Cerebellar cortex (tissue), 1 donor: ENCODE results near the gene FCHSD1.
"Not testable (repeated sequence)": the region's sequence is repeated elsewhere in the genome, so short reads cannot be mapped to it uniquely, and the experiment has no call there.

Experiments used
- DNase-seq: peaks from one replicate; pipeline ENCODE4 v3.0.0-alpha.2; 2015; ENCODE audit warnings: low spot score

FCHSD1 gene

DNA sequence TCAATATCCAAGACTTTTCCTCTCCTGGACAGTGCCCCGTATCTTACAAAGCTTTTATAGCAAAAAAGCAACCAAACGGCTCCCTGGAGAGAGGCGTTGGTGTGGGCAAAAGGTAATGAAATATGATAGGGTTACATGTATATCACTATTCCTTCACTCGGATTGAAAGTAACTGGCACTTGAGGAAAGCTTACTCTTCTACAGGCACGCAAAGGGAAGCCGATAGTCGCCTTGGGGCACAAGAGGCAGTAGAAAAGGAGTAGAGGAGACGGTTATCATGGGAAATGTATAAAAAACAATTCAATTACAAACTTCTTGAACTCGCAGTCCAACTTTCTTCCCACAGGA is 33.6 kb downstream of the FCHSD1 start:
- peak; percentile 34 for DNase-seq

DNA sequence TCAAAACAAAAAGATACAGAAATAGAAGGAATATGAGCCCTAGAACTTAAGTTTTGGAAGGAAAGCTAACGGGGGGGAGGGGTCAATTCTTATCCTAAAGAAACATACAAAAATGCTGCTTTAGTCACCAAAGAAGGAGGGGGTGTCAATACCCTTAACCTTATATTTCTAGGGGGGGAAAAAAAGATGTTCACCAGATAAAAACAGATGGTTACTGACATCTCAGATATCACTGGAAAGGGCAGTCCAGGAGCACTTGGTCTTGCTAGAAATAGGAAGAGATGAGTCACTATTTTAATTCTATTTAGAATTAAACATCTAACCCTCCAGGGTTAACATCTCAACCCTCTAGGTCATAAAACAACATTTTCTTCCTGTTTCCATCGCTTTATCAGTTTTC is 34.1 kb downstream of the FCHSD1 start:
- no peak for DNase-seq

DNA sequence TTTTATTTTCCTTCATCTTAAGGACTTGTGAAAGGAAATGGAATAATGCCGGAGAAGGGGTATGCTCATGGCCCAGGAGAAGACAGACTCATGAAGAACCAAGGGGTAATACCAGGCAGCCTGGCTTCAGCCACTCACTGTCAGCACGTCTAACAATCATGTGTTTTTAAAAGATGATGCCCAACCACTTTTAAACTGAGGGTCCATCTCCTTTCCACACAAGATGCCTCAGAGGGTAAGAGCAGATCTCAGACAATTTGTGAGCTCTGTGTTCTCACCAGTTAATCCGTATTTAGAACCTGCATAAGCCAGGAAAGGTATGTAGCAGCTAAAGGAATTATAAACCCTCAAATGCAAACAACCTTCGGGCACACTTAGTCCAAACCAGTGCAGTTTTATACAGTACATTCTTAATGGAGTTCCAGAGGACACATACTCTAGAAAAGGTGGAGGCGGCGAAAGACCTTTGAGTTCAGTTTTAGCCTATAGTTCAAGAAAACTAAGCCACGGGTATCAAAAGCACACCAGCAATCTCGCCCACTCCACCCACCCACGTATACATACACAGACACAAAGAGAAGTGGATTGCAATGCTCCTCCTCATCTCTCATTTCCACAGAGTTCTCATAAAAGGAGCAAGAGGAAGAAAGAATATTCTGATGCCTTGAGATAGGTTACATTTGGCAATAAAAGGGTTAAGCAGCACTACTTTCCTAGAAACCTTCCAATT is 35.1 kb downstream of the FCHSD1 start:
- no peak for DNase-seq

DNA sequence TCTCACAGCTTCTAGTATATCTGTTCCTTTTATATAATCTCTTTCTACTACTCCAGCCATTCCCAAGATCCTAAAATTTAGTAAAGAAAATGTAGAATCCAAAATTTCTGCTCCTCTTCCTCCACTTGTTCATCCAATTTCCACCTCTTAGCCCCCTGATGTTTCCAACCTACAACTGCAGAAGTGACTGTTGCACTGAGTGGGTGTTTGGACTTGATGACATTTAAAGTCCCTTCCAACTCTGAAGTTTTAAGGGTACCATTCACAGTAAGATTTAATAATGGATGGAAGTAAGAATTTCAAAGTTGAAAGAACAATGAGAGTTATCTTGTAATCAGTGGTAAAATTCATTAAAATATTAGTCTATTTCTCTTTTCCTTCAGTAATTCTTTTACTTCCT is 37.9 kb downstream of the FCHSD1 start:
- no peak for DNase-seq

DNA sequence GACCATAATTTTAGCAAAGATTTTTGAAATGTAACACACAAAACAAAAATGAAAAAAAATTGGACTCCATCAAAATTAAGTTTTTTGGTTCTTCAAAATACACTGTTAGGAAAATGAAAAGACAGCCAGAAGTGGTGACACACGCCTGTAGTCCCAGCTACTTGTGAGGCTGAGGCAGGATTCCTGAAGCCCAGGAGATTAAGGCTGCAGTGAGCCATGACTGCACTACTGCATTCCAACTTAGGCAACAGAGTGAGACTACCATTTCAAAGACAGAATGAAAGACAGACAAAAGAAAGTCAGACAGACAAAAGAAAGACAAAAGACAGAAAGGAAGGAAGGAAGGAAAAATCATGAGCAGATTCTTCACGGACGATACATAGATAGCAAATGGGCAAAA is 39.9 kb downstream of the FCHSD1 start:
- DNase-seq, result no peak

- DNase-seq, result not testable (repeated sequence)
Measured at GRCh38 chr5:141609921-141610320, 41.3 kb downstream of the FCHSD1 start.

DNA sequence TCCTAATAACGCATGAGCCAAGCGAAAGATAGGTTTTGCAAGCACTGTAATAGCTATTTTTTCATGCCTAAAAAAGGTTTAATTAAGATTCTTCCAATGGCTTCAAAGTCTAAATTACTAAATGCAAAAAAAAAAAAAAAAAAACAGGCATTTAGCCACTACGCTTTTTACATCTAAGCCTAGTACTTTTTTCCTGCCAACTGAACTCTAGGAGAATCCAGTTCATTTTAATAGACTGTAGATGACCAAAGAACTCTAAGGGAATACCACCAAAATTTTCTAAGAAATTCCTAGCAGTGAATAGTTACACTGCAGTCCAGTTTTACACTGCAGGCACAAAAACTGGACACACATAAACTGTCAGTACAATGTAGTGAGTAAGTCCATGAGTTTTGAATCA is 42.2 kb downstream of the FCHSD1 start:
- DNase-seq, result no peak

DNA sequence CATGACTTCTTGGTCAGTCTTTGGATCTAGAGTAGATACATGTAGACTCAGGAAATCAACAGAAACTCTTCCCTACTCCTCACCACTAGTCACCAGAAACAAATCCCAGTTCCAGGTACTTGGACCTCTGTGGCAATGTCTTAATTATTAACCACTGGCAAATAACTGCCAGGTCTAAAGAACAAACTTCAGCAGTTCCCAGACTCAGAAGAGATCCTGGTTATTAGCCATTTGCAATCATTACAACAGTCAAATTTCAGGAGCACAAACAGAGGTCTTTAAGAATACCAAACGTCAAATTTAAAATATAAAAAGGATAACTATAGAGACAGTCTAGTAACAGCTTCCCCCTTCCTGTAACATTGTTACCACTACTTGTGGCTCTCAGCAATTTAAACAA is 42.7 kb downstream of the FCHSD1 start:
- no peak for DNase-seq

DNA sequence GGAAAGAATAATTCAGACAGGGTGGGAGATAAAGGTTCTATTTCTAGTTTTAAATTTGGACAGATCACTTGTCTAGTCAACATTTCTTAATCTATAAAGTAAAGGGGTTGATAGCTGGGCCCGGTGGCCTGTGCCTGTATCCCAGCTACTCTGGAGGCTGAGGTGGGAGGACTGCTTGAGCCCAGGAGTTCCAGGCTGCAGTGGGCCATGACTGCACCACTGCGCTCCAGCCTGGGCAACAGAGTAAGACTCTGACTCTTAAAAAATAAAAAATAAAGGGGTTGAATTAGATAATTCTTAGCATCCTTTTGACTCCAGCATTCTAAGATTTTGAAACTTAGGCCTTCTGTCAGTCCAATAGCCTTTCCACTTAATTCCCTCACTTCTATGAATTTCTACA is 43.2 kb downstream of the FCHSD1 start:
- DNase-seq, result no peak

DNA sequence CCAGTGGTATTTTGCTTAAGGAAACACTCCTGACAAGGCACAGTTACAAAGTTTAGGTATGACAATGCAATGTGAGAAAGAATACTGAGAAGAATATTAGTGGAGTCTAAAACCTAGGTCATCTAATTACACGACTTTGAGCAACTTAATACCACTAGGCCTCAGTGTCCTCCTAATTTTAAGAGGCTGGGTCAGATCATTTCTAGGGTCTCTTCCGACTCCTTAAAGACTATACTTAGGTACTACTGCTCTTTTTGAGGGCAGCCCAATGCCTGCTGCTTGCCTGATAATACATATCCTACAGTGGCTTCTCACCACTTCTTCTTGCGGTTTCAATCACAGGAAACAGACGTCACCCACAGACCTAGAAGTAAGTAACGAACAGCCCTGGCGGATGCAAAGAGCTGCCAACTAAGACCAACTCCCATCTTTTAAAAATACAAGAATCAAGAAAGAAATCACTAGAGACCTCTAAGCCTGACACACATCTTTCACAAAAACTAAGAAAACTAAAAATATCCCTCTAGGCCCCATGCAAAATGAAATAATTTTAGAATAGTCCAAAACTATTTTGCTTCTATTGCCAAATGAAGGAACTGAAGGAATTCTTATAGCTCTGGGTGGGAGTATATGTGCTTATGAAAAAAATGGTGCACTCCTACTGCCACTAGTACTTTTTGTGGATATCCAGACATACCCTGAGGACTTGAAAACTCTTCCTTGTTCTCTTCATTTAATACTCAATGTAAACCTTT is 45.5 kb downstream of the FCHSD1 start:
- no peak for DNase-seq

- no peak for DNase-seq
Measured at GRCh38 chr5:141603923-141604717, 47.1 kb downstream of the FCHSD1 start.

GRCh38 chr5:141602606-141603005 is 48.6 kb downstream of the FCHSD1 start:
- DNase-seq, result no peak

GRCh38 chr5:141598391-141599345 is 52.5 kb downstream of the FCHSD1 start:
- DNase-seq, result no peak

GRCh38 chr5:141597814-141598213 is 53.4 kb downstream of the FCHSD1 start:
- DNase-seq, result no peak

GRCh38 chr5:141597394-141597793 is 53.8 kb downstream of the FCHSD1 start:
- DNase-seq, result peak; percentile 16

DNA sequence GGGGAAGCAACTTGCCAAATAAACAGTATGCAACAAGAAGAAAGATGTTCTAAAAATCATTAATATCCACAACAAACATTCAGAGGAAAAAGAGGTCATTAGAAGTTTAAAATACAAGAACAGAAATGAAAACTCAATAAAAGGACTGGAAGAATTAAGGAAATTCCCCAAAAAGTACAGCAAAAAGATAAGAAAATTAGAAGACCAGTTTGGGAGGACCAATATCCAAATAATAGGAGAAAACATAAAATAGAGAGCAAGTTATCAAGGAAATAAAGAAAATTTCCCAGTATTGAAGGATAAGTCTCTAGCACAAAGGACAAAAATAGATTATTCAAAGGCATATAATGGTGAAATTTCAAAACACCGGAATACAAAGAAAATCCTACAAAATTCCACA is 54.4 kb downstream of the FCHSD1 start:
- no peak for DNase-seq

- DNase-seq, result no peak
Measured at GRCh38 chr5:141590127-141590526, 61.1 kb downstream of the FCHSD1 start.
